ENCODE data around the gene LYRM4. TPM values are rescaled to one million over a fixed set of nuclear protein-coding genes. Genes with fewer than 3 reads are reported as not detected.
A peak's percentile ranks its signal among the peaks of the same experiment; 100 is the strongest.

Gene LYRM4
- total and polyA plus RNA-seq, 8 donors, result 25.2 to 47.4 (median 42.0) TPM

- peak; percentile 26 for ATAC-seq
- no peak for DNase-seq
- Histone ChIP-seq H3K9me3 (no peaks in the 10 kb centered on the region), H3K4me1 (no peaks in the 10 kb centered on the region), H3K27me3 (no peaks in the 10 kb centered on the region), H3K4me3 (no peak overlapping the region), H3K36me3 (no peaks in the 10 kb centered on the region), H3K27ac (no peak overlapping the region)
- intact Hi-C loops (cut with DNase I), result no loop called here
- TF ChIP-seq CTCF (IDR thresholded peaks at IDR 0.05), result no peak
These were observed 33.9 kb upstream of the LYRM4 start for GRCh38 chr6:5294392-5295211.

- Histone ChIP-seq H3K27me3 (no peaks in the 10 kb centered on the region), H3K9me3 (no peaks in the 10 kb centered on the region), H3K36me3 (no peaks in the 10 kb centered on the region), H3K4me1 (no peaks in the 10 kb centered on the region), H3K4me3 (no peak overlapping the region), H3K27ac (no peak overlapping the region)
- intact Hi-C loops (cut with DNase I), result no loop called here
- no peak for ATAC-seq
- no peak for DNase-seq
- TF ChIP-seq CTCF (IDR thresholded peaks at IDR 0.05), result no peak
These were observed 32.9 kb upstream of the LYRM4 start for GRCh38 chr6:5293692-5294091.

GRCh38 chr6:5292154-5292553 is 31.4 kb upstream of the LYRM4 start:
- no peak for ATAC-seq
- H3K27me3 ChIP-seq, result no peaks in the 10 kb centered on the region
- H3K36me3 ChIP-seq, result no peaks in the 10 kb centered on the region
- H3K4me3 ChIP-seq, result no peak overlapping the region
- H3K4me1 ChIP-seq, result peaks cover 7 to 8% of the 10 kb centered on the region in 2 donors
- intact Hi-C loops (cut with DNase I), result no loop called here
- DNase-seq, result no peak
- no peak overlapping the region for H3K27ac ChIP-seq
- no peak for TF ChIP-seq CTCF (IDR thresholded peaks at IDR 0.05)
- H3K9me3 ChIP-seq, result no peaks in the 10 kb centered on the region

- ATAC-seq, result no peak
- no peak for TF ChIP-seq CTCF (IDR thresholded peaks at IDR 0.05)
- DNase-seq, result no peak
- no peak overlapping the region for H3K4me3 ChIP-seq
- no peaks in the 10 kb centered on the region for H3K27me3 ChIP-seq
- H3K27ac ChIP-seq, result no peak overlapping the region
- intact Hi-C loops (cut with DNase I), result no loop called here
- no peaks in the 10 kb centered on the region for H3K36me3 ChIP-seq
- no peaks in the 10 kb centered on the region for H3K9me3 ChIP-seq
- peaks cover 8 to 12% of the 10 kb centered on the region in 2 donors for H3K4me1 ChIP-seq
These were observed 29.8 kb upstream of the LYRM4 start for GRCh38 chr6:5290500-5290899.

- ATAC-seq (no peak), DNase-seq (no peak)
- Histone ChIP-seq H3K36me3 (no peaks in the 10 kb centered on the region), H3K27me3 (no peaks in the 10 kb centered on the region), H3K27ac (no peak overlapping the region), H3K4me1 (peaks cover 8 to 12% of the 10 kb centered on the region in 2 donors), H3K4me3 (no peak overlapping the region), H3K9me3 (no peaks in the 10 kb centered on the region)
- no peak for TF ChIP-seq CTCF (IDR thresholded peaks at IDR 0.05)
- intact Hi-C loops (cut with DNase I), result no loop called here
These were observed 29.3 kb upstream of the LYRM4 start for GRCh38 chr6:5290097-5290496.
